HG02852 (cell line): ENCODE data around the gene GPR162.

Source experiments
- ATAC-seq: cut with Tn5 transposase; IDR thresholded peaks from one replicate; pipeline ENCODE4 v1.9.1; 2021; ENCODE audit warnings: mild to moderate bottlenecking, moderate library complexity; ENCODE audit not compliant: unreplicated experiment

Gene GPR162

GRCh38 chr12:6821591-6822425 is at the start of gene GPR162:
Gene GPR162, plus strand, starts transcription at chr12:6821821. Its CDS starts 2,078 bp downstream, at chr12:6823899.
- no peak for ATAC-seq

GRCh38 chr12:6772331-6772695 is 49.3 kb upstream of the GPR162 start, which contains the start of gene LAG3:
Gene LAG3, plus strand, starts transcription at chr12:6772520. Its CDS starts 333 bp downstream, at chr12:6772853.
- ATAC-seq = no peak

GRCh38 chr12:6772726-6773589 is 48.7 kb upstream of the GPR162 start:
- ATAC-seq = no peak

GRCh38 chr12:6773590-6774351 is 47.9 kb upstream of the GPR162 start:
- no peak for ATAC-seq

- no peak for ATAC-seq
Observed at GRCh38 chr12:6774499-6775062, 47.0 kb upstream of the GPR162 start.

- ATAC-seq = no peak
Observed at GRCh38 chr12:6775185-6776174, 46.1 kb upstream of the GPR162 start.

GRCh38 chr12:6777386-6777785 is 44.2 kb upstream of the GPR162 start:
- ATAC-seq = no peak

GRCh38 chr12:6778217-6778573 is 43.4 kb upstream of the GPR162 start:
- no peak for ATAC-seq

- ATAC-seq = peak; percentile 68
Observed at GRCh38 chr12:6778574-6779550, 42.8 kb upstream of the GPR162 start.

GRCh38 chr12:6779708-6780432 is 41.8 kb upstream of the GPR162 start:
- no peak for ATAC-seq

- ATAC-seq = no peak
Observed at GRCh38 chr12:6780573-6780972, 41.0 kb upstream of the GPR162 start.

GRCh38 chr12:6782119-6782518 is 39.5 kb upstream of the GPR162 start:
- ATAC-seq = no peak

- ATAC-seq = no peak
Observed at GRCh38 chr12:6782850-6783566, 38.6 kb upstream of the GPR162 start.

GRCh38 chr12:6783828-6784227 is 37.8 kb upstream of the GPR162 start:
- no peak for ATAC-seq

GRCh38 chr12:6784296-6784695 is 37.3 kb upstream of the GPR162 start:
- no peak for ATAC-seq

GRCh38 chr12:6784761-6785160 is 36.9 kb upstream of the GPR162 start:
- ATAC-seq = no peak

- ATAC-seq = no peak
Observed at GRCh38 chr12:6786416-6787094, 35.1 kb upstream of the GPR162 start.
